Stimulated activated naive CD4-positive, alpha-beta T cell (primary cell): ENCODE measurements around the gene ADAMTS3.

Experiments
- DNase-seq, 6 experiments: peaks; one replicate each; lab custom pipeline; 2025; lab: John Stamatoyannopoulos, UW

The ADAMTS3 gene

DNA sequence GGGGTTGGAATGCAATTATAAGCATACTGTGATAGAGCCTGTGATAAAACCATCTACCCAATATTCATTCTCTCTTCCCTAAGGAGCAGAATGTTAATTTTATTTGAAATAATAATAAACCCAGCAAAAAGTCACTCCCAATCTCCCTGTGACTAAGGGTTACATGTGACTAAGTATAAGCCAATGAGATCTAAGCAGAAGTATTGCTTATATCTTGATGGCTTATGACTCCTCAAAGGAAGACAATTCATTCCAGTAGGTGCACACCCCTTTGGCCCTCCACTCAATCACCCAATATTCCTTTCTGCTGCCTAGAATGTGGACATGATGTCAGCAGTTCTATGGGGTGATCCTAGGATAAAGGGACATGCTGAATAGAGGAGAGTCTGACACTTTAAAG is 224.6 kb downstream of the ADAMTS3 start:
- DNase-seq, result no peak

DNA sequence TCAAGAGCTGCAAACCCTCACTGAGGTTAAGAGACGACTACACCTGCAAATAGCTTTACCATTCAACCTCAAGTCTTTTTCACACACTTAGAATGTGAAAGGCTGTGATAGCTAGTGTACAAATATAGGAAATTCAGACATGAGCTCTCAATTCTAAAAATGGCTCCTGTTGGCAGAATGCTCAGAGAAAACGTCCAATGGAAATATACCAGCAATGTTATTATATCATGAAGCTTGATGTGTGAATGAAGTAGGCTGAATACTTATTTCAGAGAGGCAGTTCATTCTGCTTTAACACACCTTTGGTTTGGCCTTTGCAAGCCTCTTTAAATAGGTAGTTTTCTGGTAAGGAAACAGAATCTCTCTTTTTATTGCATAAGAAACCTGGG is 227.6 kb downstream of the ADAMTS3 start:
- DNase-seq, result no peak

DNA sequence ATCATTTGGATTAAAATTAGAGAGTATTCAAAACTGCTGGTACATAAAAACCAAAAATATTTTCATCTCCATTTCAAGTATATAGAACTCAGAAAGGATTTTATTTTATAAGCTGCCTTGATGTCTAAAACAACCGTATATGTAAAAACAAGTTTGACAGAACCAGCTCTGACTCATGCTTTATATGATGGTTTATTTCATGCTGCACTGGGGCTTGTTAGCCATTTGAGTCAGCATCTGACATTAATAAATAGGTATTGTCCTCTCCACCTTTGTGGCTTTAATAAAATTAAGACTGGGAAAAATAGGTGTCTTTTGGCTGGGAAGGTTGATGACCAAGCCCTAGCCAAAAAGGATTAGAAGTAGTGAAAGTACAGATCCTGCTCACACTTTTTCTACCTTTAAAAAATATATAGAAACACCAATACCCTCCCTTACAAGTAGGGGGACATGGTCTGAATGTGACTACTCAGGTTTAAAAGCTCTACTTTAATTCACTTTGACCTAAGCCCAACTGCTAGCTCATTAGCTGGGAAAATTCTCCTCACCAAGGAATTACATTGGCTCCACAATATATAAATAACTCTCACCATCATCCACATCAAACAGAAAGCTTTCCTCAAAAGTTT is 228.1 kb downstream of the ADAMTS3 start:
- no peak for DNase-seq

DNA sequence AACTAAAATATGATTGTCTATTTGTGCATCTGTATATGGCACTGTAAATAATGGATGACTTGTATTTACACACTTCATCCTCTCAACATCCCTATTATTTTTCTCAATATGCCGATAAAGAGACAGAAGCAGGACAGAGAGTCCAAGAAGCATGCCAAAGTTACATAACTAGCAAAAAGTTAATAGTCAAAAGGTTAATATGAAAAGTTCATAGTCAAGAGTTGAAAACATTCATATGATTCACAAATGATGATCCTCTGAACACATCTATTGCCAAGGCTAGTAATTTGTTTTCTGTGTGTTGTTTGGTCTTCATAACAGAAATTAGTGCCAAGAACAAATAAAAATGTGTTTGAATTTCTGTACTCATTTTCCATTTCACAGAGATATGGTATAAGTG is 231.0 kb downstream of the ADAMTS3 start:
- no peak for DNase-seq

DNA sequence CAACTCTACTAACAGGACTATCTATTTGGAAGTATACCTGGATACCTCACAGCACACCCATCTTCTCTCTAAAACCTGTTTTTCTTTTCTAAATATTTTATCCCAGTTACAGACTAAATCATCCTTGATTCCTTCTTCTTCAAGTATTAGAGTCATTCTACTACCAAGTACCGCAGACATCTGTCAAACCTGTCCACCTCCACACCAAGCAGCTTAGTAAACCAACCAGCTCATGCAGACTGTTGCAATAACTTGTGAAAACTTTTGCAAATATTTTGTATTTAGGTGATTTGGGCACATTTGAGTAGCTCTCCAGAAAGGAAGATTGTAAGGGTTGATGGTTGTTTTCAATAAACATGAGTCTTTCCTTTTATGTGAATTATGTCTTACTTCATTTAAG is 238.6 kb downstream of the ADAMTS3 start:
- no peak for DNase-seq

DNA sequence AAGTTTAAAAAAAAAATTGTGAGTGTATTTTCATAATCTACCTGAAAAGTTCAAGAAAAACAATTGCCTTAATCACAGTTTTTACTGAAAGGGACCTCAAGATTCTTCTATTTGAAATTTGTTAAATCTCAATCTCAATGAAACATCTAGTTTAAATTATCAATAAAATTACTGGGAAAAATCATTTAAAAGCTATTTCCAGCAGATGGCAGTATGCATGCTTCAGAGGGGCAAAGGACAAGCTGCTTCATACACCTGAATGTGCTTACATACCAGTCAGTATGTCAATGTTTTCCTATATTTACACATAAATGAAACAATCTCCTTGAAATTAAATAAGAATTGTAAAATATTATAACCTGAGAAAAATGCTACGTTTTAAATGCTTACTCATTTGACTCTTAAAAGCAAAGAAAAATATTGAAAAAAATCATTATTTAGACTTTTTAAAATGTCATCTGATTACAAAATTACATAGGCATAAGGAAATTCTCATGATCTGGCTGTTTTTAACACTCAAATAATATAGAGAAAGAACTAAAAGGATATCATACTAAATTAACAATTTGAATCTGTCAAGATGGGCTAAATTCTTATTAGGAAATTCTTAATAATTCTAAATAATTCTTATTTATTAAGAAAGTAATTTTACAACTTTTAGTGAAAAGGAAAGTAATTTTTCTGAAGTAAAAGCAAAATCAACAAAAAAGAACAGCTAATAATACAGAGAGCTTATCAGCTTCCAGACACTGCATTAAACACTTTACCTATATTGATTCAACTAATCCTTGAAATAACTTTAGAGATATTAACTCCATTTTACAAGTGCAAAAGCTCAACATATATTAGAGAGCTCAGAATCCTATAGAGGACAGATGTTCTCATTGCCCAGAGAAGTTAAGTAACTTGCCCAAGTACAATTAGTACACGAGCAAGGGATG is 242.1 kb downstream of the ADAMTS3 start:
- DNase-seq, result peak in 1 of 6 experiments; percentile 2

DNA sequence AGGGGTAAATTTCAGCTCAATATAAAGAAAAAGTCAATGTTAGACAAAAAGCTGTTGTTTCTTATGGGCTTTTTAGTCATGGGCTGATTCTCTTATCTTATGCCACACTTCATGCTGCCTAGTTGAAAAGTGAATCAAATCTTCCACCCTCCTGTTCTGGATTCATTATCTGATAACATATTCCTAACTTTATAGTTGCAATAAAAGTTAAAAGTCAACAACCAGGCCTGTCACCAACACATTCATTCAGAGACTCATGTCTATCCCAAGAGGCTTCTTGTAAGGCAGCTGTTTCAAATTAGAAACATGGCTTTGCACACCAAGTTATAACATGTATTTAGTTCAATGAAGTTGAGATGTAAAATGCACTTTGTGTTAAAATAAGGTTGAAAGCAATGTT is 243.8 kb downstream of the ADAMTS3 start:
- DNase-seq, result no peak

DNA sequence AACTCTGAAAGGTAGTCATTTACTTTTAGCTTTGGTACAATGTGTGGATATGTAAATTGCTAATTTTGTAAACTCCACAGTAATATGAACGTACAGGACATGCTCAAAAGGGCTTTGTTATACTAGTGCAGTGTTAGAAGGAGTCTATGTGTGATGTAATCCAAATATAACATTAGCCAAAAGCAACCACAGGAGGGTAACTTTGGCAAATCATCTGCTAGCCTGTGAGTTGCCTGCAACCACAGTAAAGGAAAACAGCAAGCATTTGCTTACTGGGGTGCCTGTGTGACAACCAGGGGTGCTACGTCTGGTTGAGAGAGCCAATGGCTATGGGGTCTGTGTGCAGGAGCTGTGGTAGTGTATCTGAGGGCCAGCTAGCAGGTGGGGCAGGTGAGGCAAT is 245.8 kb downstream of the ADAMTS3 start:
- DNase-seq, result no peak

DNA sequence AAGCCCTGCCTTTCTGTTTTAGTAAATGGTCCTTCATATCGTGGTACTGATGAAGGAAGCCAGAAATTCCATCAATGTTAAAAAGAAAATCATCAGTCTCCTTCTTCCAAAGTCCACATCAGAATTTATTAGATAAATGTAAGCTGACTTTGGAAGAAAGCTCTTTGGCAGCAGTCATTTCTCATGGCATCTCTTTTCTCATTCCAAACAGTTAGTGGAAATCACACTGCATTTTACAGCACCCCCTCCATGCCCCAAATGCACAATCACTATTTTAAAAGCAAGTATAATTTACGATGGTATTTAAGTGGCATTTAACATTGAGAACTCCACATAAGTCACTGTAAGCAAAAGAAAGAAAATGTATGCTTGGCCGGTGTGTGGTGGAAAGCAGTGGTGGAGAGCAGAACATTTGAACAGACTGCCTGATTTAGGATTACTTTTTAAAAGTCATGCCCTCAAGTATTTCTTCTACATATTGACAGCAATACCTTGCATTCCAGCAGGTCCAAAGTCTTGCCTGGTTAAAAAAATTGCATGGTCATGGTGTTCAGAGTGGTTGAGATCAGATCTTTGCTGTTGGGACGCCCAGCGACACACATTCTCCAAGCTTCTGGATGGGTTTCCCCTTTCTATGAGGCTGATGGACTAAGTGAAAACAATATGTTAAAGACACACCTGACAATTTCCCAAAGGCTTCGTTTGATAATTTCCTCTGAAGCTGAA is 248.6 kb downstream of the ADAMTS3 start:
- DNase-seq, result no peak

DNA sequence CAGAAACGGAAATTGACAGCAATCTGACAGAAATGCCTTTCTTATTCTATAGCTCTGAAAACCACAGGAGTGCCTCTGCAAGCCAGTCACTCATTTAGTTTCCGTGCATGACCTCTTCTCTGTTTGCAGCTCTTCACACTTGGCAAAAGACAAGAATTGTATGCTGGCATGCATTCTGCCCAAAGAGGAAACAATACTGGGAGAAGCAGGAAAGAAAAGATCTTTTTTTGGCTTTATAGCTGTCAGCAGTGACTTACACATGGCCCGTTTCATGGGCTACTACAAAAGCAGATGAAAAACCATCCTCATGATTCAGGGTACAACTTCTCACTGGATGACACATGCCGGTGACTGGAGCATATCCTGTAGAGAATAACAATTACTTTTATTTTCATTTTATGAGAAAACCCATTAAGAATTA is 249.4 kb downstream of the ADAMTS3 start:
- DNase-seq, result no peak

DNA sequence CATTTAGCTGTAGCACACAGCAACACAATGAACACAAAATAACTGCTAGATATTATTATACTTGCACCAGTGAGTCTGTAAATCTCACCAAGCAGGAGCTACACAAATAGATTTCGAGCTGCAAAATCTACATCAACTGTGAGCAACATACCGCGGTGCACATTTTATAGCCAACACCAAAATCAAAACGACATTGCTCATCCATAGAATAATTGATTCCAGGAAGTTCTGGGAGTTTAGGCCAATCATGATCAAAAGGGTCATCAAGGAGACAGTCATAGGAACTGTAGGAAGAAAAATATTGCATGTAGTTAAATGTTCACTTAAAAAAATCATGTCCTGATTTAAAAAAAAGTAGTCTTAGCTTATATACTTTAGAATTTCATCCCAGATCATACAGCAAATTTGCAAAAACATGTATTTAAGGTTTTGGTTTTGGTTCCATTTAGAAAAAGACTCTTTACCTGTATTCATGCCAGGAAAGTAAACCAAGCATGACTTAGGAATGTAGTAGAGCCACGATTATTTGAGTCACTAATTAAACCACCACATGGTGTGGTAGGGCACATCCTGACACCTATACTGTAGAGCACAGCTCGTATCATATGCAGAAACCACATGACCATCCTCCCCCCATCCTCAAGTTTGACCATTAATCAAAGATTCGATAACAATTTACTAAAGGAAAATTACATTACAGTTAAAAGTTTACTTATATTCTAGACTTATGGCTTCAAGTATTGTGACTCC is 250.4 kb downstream of the ADAMTS3 start:
- DNase-seq, result no peak

DNA sequence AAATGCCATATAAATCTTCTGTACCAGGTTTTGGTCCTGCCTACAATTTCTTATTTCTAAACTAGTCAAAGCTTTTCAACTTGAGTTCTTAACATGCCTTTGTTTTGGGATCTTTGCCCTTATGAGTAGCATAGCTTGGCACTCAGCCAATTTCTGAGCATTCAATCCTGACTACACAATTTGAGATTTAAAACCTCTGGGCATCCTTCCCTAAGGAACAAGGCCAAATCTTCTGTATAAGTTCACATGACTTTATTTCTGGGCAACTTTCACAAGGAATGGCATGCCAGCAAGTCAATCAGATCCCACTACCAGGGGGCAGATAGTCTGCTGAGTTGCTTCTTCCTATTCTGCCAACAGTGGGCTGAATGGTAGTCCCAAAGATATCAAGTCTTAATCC is 254.2 kb downstream of the ADAMTS3 start:
- no peak for DNase-seq

DNA sequence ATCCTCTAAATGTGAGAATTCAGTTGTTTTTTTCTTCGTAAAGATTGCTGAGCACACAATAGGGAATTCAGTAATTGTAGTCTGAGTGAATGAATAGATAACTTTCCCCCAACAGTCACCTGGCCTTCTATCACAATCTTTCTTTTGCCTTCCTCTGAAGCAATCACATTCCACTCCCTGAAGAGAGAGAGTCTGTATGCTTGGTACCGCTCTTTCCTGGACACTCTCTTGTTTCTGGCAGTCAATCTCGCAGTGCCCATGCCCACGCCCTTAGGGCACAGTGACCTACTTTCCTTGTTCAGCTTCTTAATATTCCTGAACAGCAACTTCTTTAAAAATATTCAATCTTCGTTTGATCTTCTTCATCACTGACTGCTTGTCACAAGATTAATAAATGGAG is 255.9 kb downstream of the ADAMTS3 start:
- no peak for DNase-seq

DNA sequence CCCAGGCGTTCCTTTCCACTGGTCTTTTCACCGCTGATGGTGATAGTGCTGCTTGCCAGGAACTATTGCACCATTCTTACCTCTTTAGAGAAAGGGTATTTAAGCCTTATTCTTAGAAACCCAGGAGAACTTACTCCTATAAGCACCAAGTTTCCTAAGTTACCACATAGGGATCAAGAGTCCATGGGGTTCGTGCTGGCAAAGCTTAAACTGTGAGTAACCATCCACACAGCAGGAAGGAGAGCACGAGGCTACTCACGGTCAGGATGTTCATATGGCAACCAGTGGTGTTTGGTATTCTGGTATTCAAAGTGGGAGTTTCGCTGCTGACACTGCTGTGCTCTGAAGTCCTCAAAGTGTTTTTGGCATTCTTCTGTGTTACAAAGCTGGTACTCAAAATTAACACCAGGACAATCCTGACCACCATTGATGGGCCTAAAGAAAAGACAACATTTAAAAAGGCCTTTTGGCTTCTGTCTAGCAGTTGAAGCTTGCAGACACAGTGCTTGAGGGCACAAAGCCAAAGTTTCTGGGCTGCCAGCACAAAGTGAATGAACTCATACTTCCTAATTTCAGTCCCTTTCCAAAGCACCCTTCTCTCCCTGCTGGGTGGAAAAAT is 256.9 kb downstream of the ADAMTS3 start:
- no peak for DNase-seq

DNA sequence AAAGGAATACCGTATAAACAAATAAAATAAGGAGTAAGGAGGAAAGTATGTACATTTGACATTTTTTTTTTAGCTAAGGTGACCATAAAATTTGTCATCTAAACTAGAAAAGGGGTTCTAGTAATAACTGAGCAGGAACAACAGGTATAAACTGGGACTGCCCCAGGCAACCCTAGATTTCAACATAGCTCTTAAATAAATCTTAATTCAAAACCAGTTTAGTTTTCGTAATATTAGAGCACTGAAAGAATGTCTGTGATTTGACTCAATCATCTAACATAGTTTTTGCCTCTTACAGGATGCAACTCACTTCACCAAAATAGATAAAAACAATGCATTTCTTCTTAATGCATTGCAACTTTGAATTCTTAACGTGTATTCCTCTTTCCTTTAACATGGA is 257.7 kb downstream of the ADAMTS3 start:
- DNase-seq, result no peak

DNA sequence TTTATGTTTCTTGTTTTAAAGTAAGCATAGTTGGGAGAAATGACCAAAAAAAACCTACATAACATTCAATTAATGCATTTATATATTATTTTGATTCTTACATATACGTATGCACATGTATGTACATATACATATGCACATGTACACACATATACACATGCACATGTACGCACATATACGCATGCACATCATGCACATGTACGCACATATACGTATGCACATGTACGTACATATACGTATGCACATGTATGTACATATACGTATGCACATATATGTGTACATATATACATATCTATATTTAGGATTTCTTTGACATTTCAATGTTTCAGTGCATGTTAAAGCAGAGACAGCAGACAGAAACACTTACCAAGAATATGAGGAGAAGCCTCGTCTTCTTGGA is 263.4 kb downstream of the ADAMTS3 start:
- no peak for DNase-seq

DNA sequence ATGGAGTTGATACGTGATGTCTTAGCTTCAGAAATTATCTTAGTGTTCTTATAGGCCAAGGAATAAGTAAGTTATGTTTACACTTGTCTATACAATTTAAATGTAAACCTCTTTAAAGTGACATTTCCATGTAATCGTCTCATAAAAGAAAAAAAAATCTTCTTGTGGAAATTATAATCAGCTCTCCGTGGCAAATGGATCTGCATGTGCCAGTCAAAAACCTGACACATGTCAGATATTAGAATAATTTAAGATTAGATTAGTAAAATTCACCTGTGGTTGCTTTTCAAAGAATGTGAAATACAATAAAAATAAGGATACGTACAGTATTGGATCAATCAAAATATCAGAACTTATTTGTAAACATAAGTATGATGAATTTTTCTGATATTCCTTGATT is 263.9 kb downstream of the ADAMTS3 start:
- no peak for DNase-seq

DNA sequence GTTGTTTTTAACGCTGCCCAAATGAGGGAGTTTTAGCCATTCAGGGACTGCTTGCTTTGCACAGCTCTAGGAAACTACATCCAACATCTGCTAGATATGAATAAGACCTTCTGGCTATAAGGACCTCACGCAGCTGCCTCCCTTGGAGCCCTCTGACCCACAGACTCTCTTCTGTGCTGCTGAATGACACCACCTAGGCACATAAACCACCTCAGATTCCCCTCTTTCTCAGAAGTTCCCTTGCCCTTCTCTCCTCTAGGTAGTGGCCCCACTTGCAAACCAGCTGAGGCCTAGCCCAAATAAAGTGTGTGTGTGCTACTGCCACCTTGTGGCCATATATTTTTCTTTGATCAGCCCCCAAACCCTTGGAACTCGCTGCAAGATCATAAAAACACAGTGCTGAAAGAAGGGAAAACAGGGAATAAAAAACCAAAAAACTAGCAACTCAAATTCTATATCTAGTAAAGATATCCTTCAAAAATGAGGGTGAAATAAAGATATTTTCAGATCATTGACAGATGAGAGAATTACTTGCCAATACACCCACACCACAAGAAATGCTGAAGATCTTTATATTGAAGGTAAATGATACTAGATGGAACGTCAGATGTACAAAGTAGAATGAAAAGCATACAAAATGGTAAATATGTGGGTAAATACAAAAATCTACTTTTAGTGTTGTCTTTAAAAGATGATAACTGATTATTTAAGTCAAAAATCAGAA is 265.9 kb downstream of the ADAMTS3 start:
- peak in 5 of 6 experiments; percentile 1 to 52 (median 14) for DNase-seq

DNA sequence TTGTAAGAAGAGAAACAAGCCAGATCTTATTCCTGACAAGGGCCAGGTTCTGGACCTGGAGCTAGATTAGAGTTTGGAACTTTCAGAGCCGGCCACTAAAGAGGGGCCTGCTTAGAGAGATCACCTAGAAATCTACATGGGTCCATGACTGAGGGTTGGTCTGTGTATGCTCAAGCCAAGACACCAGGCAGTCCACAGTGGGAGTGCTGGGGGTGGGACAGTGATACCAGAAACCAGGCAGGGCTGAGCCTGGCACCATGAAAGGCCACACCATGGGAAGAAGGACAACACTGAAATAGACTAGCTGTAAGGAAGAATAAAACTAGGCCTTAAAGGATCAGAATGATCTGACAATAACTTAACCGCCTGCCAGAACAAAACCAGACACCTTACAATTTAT is 267.3 kb downstream of the ADAMTS3 start:
- DNase-seq, result no peak

DNA sequence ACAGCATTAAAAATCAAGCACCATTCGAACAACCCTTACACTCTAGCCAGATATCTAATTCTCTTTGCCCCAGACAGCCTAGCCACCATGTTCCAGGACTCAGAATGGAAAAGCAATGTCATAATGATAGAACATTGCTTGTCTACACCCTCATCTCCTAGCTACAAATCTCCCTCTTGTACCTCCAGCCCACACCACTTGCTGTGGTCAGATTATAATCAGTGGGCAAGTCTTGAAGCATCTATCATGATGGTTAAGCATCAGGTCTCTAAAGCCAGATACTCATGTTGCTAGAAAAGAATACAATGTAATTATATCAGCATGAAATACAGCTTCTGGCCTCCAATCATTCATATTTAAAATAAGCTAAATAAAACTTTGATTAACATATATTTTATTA is 268.9 kb downstream of the ADAMTS3 start:
- no peak for DNase-seq

DNA sequence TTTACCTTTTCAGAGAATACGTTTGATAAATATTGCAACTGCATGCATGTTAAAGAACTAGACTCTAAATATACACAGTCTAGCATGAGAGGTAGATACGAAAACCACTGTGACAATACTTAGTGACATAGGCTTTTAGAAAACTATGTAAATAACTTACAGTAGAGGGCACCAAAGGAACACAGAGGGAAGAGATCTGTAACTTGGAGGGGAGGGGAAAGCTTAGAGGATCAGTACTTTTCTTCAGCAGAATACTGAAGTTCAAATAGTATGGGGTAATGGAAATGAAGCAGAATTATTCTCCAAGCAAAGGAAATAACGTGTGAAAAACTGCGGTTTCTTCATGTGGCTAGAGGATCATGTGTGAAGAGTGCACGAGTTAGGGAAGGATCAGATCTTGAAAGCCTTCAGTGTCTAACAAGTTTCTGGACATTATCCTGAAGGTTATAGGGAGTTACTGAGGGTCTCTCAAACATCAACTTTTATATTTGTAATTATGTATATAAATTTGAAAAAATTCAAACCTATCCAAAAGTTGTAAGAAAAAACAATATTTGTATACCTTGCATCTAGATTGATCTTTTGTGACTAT is 273.0 kb downstream of the ADAMTS3 start:
- peak in 2 of 6 experiments; percentile 4 for DNase-seq
